Activated CD4-positive, CD25-positive, alpha-beta regulatory T cell treated with anti-CD3 and anti-CD28 coated beads, Interleukin-2, amount 50 U/mL, for 24 hours (primary cell): ENCODE results near the gene C5AR2.
"Not testable (repeated sequence)": the region's sequence is repeated elsewhere in the genome, so short reads cannot be mapped to it uniquely, and the experiment has no call there.

Experiments used
- ATAC-seq, 2 donors: fragments of 150-1000 bp; cut with Tn5 transposase; one replicate each; pipeline ENCODE4 v1.10.0; 2021; ENCODE audit warnings: mild to moderate bottlenecking in 1 of 2, moderate library complexity in 1 of 2

Gene C5AR2

GRCh38 chr19:47365455-47365854 is 33.5 kb downstream of the C5AR2 start:
- ATAC-seq: not testable (repeated sequence)

DNA sequence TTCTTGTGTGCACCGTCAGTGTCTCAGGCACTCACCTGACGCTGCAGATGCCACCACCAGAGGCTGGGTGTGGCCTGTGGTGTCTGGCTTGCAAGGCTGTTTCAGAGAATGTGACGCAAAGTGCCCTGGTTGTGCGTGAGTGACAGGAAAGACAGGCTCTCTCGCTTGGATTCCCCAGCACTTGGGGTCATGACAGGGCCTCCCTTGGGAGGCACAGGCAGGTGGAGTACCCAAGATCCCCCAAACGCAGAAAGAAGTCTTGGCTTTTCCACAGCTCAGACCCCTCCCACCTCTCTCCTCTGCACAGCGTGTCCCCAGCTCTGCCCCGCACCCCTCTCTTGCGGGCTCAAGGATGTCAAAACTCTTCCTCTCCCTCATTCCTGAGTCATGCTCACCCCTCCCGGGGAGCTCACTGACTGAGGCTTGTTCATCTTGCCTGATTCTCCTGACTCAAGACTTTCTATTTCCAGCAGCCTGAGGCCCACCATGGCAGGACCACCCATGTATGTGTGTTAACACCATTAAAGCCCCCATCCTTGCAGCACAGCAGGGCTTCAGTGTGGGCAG is 38.2 kb downstream of the C5AR2 start:
- no peak for ATAC-seq

DNA sequence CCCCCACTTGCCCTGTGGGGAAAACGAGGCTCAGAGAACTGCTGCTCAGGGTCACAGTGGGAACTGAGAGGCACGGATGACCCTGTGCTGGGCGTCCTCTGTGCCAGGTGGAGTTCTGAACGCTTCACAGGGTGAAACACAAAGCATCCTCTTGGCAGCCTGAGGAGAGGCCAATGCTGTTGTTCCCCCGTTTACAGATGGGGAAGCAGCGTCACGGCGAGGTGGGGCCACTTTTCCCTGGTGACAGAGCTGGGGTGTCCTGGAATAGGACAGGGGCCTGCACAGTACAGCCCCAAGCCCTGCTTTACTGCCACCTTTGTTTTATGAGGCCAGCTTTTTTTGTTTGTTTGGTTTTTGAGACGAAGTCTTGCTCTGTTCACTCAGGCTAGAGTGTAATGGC is 39.3 kb downstream of the C5AR2 start:
- no peak for ATAC-seq

DNA sequence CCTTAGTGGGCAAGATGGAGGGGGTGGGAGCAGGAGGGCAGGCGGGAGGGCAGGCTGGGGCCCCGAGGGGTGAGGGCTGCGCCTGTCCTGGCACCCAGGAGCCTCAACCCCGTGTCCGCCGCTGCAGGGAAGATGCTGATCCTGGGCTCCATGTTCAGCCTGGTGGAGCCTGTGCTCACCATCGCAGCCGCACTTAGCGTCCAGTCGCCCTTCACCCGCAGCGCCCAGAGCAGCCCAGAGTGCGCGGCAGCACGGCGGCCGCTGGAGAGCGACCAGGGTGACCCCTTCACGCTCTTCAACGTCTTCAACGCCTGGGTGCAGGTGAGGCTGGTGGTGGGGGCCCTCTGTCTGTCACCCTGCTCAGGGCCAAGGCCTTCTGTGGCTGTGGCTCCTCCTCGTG is 40.6 kb downstream of the C5AR2 start:
- ATAC-seq: no peak

- ATAC-seq: no peak
Observed at GRCh38 chr19:47373246-47374240, 41.6 kb downstream of the C5AR2 start.

DNA sequence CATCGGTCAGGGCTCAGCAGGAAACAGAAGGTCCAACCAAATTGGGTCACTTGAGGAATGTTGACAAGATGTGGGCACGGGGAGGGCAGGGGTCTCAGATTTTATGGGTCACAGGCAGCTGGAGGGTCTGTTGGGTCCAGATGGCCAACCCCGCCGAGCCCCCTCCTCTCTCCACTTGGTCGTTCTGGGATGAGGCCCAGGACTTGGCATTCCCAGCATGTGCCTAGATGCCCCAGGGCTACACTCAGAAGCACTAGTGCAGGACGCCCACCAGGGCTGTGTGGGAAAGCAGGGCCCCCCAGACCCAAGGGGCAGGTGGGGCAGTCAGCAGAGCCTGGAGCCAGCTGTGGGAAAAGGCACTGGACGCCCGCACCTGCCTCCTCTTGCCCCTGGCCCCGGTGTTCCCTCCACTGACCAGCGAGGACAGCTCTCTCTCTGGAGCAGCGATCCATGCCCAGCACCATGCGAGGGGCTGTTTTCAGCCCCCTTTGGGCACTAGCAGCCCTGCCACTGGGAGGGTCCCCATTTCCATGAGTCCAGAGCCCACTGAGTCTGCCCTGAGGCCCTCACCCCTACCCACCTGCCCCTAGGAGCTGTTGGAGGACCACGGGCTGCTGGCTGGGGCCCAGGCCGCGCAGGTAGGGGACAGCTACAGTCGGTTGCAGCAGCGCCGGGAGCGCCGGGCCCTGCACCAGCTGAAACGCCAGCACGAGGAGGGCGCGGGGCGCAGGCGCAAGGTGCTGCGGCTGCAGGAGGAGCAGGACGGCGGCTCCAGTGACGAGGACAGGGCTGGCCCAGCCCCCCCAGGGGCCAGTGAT is 43.1 kb downstream of the C5AR2 start:
- no peak for ATAC-seq

DNA sequence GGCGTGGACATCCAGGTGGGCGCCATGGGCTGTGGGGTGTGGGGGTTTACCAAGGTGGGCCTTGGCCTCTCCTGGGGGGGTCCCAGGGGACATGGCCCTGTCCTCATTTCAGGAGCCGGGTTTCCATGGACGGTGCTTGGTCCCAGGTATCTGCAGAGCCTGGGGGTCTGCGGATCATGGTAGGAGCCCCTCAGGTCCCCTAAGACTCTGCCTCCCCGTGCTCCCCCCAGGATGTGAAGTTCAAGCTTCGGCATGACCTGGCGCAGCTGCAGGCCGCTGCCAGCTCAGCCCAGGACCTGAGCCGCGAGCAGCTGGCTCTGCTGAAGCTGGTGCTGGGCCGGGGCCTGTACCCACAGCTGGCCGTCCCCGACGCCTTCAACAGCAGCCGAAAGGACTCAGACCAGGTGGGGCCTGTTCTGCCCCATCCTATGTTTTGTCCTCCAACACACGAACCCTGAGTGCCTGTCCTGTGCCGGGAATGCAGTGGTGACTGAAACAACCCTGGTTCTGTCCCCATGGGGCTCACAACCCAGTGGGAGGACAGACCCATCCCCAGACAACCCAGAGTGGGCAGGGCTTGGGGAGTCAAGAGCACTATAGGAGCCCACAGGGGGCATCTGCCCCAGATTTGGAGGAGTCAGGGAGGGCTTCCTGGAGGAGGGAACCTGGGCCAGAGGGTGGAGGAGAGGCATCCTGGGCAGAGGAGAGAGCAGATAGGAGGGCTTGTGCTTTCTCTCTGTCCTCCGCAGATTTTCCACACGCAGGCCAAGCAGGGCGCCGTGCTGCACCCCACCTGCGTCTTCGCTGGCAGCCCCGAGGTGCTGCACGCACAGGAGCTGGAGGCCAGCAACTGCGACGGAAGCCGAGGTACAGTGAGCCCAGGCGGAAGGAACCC is 44.0 kb downstream of the C5AR2 start:
- ATAC-seq: no peak

GRCh38 chr19:47376589-47377144 is 44.7 kb downstream of the C5AR2 start:
- no peak for ATAC-seq

DNA sequence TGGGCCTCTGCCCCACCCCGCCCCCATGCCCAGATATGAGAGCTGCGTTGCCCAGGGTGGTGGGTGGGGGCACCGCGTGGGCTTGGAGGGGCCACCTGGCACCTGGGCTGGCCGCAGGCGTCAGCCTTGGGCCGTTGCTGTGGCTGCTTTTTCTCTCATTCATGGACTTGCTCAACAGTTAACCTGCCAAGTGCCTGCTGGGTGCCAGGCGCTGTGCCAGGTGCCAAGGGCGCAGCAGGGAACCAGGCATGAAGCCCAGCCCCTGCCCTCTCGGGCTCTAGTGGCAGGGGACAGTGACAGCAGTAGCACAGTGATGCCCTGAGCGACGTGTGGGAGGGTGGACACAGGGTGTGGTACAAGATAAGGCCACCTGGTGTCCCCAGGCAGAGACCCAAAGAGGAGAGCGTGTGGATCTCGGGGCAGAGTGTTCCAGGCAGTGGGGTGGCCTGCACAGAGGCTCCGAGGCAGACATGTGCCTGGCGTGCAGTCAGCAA is 45.3 kb downstream of the C5AR2 start:
- no peak for ATAC-seq

- ATAC-seq: no peak
Observed at GRCh38 chr19:47377801-47378200, 45.8 kb downstream of the C5AR2 start.

GRCh38 chr19:47378246-47378645 is 46.3 kb downstream of the C5AR2 start:
- no peak for ATAC-seq

DNA sequence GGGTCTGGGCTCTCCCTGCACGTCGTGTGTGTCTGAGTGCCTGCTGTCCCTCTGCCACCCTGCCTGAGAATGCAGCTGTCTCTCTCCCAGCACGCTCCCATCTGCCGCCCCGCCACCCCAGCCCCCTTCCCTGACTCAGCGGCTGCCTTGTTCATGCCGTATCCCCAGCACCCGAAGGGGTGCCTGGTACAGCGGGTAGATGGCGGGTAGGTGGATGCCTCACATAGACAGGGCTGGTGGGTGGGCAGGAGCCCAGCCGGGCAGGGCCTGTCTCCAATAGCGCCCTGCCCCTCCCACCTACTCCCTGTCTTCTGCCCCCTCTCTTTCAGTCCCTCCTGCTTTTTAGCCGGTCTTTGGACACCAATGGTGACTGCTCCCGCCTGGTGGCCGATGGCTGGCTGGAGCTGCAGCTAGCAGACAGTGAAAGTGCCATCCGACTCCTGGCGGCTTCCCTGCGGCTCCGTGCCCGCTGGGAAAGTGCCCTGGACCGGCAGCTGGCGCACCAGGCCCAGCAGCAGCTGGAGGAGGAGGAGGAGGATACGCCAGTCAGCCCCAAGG is 47.5 kb downstream of the C5AR2 start:
- ATAC-seq: no peak

DNA sequence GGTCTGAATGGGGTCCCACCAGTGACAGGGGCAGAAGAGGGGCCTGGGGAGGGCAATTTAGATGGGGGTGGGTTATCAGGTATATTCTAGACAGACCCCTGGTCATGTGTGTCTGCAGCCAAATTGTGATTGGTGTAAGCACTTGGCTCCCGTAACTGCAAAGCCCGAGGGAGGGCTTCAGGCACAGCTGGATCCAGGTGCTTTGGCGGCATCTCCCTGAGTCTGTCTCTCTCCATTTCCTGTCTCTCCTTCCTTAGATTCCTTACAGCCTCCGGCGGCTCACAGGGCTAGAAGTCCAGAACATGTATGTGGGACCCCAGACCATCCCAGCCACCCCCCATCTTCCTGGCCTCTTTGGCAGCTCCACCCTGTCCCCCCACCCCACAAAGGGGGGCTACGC is 48.6 kb downstream of the C5AR2 start:
- ATAC-seq: no peak

GRCh38 chr19:47381121-47381520 is 49.1 kb downstream of the C5AR2 start:
- ATAC-seq: no peak

DNA sequence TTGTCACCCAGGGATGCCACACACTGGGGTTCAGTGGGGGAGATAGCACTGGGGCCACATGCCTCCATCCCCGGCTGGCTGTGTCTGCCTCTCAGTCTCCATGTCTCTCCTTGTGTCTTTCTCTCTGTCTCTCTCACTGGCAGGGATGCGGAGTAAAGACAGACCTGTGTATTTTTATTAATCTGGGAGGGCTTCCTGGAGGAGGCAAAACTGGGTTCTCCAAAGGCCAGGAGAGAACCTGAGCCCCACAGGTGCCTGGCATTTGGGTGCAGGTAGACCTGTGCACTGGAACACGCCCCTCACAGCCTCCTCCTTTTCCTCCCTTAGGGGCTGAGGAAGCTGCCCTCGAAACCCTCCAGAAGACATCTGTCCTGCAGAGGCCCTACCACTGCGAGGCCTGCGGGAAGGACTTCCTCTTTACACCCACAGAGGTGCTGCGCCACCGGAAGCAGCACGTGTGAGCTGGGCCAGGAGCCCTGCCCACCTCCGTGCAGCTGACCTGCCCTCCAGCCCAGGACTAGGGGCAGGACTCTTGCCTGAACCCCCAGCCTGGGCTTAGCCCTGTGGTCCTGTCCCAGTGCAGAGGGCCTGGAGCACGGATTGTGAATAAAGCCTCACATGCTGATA is 49.8 kb downstream of the C5AR2 start:
- peak in 1 of 2 donors; percentile 34 for ATAC-seq

- ATAC-seq: not testable (repeated sequence)
Observed at GRCh38 chr19:47383890-47384289, 51.9 kb downstream of the C5AR2 start.

GRCh38 chr19:47384533-47384932 is 52.6 kb downstream of the C5AR2 start:
- ATAC-seq: not testable (repeated sequence)

- ATAC-seq: not testable (repeated sequence)
Observed at GRCh38 chr19:47386582-47386981, 54.6 kb downstream of the C5AR2 start.

DNA sequence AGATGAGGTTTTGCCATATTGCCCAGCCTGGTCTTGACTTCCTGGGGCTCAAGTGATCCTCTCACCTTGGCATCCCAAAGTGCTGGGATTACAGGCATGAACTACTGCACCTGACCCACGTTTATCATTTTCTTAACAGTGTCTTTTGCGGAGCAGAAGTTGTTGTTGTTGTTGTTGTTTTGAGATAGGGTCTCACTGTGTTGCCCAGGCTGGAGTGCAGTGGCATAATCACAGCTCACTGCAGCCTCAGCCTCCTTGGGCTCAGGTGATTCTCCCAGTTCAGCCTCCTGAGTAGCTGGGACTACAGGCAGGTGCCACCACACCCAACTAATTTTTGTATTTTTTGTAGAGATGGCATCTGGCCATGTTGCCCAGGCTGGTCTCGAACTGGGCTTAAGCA is 55.6 kb downstream of the C5AR2 start:
- ATAC-seq: not testable (repeated sequence)

- not testable (repeated sequence) for ATAC-seq
Observed at GRCh38 chr19:47388721-47389120, 56.7 kb downstream of the C5AR2 start.

GRCh38 chr19:47389150-47389556 is 57.2 kb downstream of the C5AR2 start:
- ATAC-seq: no peak
